ENCODE data around the gene IGF2R. TPM values are rescaled to one million over a fixed set of nuclear protein-coding genes. Genes with fewer than 3 reads are reported as not detected.
A peak's percentile ranks its signal among the peaks of the same experiment; 100 is the strongest.
"Not testable (repeated sequence)": the region's sequence is repeated elsewhere in the genome, so short reads cannot be mapped to it uniquely, and the experiment has no call there.

The IGF2R gene
- total RNA-seq, 2 donors from 2014 or later = 50.1 to 56.2 TPM

DNA sequence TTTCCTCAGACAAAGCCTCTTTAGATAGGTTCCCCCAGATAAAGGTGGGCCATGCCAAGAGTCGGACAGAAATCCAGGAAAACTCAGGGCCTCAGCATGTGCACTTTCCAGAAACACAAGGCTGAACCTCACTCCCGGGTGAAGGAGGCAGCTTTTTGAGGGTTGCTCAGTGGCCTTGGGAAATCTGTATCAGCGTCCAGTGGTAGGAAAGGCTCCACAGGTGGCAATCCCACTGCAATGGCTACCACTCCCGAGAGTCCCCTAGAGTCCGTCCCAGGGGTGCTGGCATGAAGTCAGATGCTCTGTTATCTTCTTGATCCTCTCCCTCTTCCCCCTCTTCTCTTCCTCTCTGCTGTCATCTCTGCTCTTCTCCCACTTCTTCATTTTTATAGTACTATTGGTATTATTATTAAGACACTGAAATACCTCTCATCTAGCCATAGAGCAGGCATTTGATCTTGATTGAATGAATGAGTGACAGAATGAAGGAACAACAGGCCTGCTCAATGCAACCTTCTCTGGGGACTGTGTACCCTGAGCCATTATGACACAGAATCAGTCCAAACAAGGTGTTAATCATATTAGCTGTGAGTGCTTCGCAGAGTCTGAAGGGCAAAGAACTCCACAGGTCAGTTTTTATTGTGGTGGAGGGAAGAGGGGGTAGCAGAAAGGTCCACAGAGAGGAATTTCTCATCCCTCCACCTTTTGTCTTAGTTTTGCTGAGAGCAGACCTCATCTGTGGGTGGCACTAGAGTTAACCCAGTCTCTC, 166.1 kb downstream of the IGF2R start:
- ATAC-seq = no peak
- intact Hi-C loops (cut with DNase I) = loop anchor here in 1 of 2 donors (5.0 kb wide), 1 partner anchor 322 kb away; no protein-coding TSS in a partner anchor
- DNase-seq = no peak

GRCh38 chr6:160135907-160136655, 167.2 kb downstream of the IGF2R start:
- DNase-seq (no peak), ATAC-seq (no peak)
- intact Hi-C loops (cut with DNase I) = loop anchor here in 1 of 2 donors (5.0 kb wide), 1 partner anchor 321 kb away; no protein-coding TSS in a partner anchor

DNA sequence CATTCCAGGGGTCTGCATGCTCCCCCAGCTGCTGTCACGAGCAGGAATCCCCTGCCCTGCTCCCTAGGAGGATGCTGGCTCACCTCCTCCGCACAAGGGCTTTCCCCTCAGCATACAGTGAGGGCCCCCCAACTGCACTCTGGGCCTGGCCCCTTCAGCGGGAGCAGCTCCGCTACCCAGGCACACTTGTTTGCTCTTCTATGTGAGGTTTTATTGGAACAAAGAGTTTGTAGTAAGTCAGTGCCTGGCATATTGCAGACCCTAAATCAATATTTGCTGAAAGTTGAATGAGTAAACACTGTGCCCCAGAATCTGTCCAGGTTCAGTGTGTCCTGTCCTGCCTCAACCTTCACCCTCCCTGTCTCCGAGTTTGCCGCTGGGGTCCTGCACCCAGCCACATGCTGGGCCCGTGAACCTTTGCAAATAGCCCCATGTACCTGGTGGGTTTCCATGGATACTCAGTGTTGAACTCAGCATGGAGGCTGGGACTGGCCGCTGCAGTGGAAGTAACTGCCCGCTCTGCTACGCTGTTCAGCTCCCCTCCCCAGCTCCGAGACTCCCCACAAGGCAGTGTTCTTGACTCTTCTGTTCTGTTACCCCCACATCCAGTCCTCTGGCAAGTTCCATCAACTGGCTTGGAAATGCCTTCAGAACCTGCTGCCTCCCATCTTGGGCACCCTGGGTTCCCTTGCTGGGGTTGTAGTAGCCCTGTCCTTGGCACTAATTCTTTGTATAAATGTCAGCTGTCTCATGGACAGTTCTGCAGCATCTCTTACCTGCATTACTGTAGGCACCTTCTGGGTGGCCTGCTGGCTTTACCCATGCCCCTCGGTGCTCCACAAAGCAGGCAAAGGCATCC, 168.5 kb downstream of the IGF2R start:
- intact Hi-C loops (cut with DNase I) = loop anchor here in 1 of 2 donors (5.0 kb wide), 1 partner anchor 320 kb away; no protein-coding TSS in a partner anchor
- DNase-seq (no peak), ATAC-seq (no peak)

- ATAC-seq = peak; percentile 52 to 69
- intact Hi-C loops (cut with DNase I) = loop anchor here (1.0 to 5.0 kb wide), 2 partner anchors 318 to 319 kb away; no protein-coding TSS in a partner anchor
- DNase-seq = no peak
Measured at GRCh38 chr6:160137989-160138835, 169.3 kb downstream of the IGF2R start.

- ATAC-seq = no peak
- intact Hi-C loops (cut with DNase I) = loop anchor here (1.0 to 5.0 kb wide), 2 partner anchors 317 to 318 kb away; no protein-coding TSS in a partner anchor
- DNase-seq = no peak
Measured at GRCh38 chr6:160138839-160139419, 170.0 kb downstream of the IGF2R start.

GRCh38 chr6:160139420-160139851, 170.6 kb downstream of the IGF2R start:
- DNase-seq = no peak
- intact Hi-C loops (cut with DNase I) = loop anchor here in 1 of 2 donors (5.0 kb wide), 1 partner anchor 318 kb away; no protein-coding TSS in a partner anchor
- ATAC-seq = peak in 1 of 2 donors; percentile 32

DNA sequence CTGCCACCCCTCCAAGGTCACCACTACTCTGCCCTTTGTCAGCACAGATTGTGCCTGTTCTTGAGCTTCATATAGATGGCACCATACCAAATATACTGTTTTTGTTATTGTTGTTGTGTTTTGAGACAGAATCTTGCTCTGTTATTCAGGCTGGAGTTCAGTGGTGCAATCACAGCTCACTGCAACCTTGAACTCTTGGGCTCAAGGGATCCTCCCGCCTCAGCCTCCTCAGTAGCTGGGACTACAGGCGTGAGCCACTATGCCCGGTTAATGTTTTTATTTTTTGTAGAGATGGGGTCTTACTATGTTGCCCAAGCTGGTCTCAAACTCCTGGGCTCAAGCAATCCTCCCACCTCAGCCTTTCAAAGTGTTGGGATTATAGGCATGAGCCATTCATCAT, 171.6 kb downstream of the IGF2R start:
- ATAC-seq; intact Hi-C loops (cut with DNase I); DNase-seq: not testable (repeated sequence)

DNA sequence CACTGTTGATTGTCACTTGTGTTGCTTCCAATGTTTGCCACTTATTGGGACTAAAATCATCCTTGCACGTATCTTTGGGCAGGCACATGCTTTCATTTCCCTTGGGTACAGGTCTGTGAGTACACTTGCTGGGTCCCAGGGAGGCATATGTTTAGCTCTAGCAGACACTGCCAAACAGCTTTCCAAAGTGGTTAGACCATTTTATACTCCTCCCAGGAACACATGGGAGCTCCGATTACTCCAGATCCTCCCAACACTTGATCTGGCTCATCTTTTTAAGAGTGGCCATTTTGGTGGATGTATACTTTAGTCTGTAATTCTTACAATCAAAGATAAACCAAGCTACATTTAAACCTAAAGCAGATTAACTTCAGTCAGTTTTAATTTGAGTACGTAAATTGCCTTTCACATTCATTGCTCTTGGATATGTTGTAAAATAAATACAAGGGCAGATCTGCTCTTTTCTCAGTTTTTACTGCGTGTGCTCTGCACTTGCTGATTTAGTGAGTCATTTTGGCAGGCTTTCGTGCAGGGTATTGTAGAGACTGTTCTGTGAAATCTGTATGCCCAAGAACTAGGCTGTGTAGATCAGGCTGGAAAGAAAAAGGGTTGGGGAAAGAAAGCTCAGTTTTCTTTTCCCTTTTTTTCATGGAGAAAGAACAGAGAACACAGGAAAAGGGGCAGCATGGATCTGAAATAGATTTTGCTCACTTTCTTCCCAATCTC, 172.3 kb downstream of the IGF2R start:
- ATAC-seq (peak in 1 of 2 donors; percentile 74), DNase-seq (no peak)
- intact Hi-C loops (cut with DNase I) = no loop called here

DNA sequence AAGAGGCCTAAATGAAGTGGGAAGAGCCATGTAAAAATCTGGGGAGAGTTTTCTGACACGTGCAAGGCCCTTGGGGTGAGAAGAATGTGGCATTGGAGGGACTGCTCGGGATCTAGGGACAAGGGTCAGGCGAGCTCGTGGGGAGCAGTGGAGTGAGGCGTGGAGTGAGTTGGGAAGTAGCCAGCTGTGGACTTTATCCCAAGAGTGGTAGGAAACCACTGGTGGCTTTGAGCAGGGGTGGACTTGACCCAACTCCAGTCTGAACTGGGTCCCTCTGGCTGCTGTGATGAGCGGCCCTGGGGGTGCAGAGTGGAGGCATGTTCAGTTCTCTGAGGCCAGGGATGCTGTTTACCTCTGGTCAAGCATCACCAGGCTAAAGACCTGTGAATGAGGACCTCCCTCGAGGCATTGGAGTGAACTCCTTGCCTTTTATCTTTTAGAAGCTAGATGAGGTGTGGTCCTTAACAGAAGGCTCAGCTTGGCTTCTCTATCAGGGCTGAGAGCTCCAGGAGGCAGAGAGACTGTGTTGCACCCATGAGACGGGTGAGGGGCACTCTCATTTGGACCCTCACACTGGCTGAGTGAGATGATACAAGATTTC, 173.3 kb downstream of the IGF2R start:
- no peak for ATAC-seq
- intact Hi-C loops (cut with DNase I) = no loop called here

GRCh38 chr6:160146454-160147145, 177.7 kb downstream of the IGF2R start:
- intact Hi-C loops (cut with DNase I) = no loop called here
- DNase-seq = no peak
- ATAC-seq = no peak

More for the DNA sequence above, 173.3 kb downstream of the IGF2R start:
- no peak for DNase-seq

DNA sequence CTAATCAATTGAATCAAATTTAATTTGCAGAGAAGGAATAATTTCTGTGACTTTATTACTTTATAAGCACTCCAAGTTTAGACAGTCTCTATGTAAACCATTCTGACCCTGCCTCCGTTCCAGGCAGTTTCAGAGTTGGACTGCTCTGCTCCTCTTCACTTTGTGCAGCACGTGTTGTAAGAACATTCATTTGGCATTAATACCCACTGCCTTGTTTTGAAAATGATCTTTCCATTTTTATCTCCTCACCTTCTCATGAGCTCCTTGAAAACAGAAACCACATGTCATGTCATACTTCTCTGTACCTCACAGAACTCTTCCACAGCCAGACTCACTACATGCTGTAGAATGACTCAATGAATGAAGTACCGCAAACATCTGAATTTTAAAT, 178.3 kb downstream of the IGF2R start:
- intact Hi-C loops (cut with DNase I) = no loop called here
- no peak for ATAC-seq

GRCh38 chr6:160154471-160154870, 185.6 kb downstream of the IGF2R start:
- no peak for DNase-seq
- no peak for ATAC-seq

More for the DNA sequence above, 178.3 kb downstream of the IGF2R start:
- no peak for DNase-seq

GRCh38 chr6:160156842-160157241, 188.0 kb downstream of the IGF2R start:
- intact Hi-C loops (cut with DNase I) = no loop called here
- ATAC-seq (no peak), DNase-seq (no peak)

More at GRCh38 chr6:160154471-160154870, 185.6 kb downstream of the IGF2R start:
- intact Hi-C loops (cut with DNase I) = no loop called here

- ATAC-seq (no peak), DNase-seq (no peak)
- intact Hi-C loops (cut with DNase I) = no loop called here
Measured at GRCh38 chr6:160160450-160160849, 191.6 kb downstream of the IGF2R start.
